HG02588 (cell line): ENCODE data around the gene MMGT1.

Experiments
- ATAC-seq: cut with Tn5 transposase; IDR thresholded peaks from one replicate; pipeline ENCODE4 v1.9.1; 2021; ENCODE audit warnings: mild to moderate bottlenecking, moderate library complexity; ENCODE audit not compliant: unreplicated experiment

MMGT1 gene

DNA sequence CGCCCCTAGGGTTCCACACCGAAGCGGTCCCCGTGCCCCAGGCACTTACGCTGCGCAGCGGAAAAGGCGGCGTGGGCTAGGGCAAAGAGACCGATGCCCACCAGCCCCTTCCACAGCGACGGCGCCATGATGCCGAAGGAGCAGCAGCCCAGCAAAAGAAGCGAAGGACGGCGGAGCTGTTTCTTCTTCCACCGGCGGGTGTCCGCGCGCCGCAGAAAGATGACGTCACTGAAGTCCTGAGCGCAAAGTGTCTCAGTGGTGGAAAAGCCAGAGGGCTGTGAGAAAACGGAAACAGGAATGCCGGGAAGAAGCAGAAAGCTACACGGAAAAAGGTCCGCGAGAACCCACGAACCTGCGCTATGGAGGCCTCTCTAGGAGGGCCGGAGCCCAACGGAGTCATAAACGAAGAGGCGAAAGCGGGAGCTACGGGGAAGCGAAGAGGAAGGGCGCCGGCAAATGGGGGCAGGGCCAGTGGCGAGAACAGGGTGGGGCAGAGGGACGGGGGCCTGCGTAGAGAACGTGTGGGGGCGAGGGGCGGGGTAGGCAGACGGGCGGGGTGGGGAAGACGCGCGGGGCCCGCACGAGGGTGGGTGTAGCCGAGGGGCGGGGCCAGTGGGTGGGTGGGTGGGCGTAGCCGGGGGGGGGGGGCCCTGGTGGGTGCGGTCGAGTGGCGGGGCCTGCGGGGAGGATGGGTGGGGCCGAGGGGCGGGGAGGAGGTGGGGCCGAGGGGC, at the start of gene MMGT1:
Gene MMGT1, minus strand, starts transcription at position 441 of the 731 bp plus-strand sequence. Its CDS starts 313 bp downstream, at position 128.
- peak; percentile 87 for ATAC-seq

DNA sequence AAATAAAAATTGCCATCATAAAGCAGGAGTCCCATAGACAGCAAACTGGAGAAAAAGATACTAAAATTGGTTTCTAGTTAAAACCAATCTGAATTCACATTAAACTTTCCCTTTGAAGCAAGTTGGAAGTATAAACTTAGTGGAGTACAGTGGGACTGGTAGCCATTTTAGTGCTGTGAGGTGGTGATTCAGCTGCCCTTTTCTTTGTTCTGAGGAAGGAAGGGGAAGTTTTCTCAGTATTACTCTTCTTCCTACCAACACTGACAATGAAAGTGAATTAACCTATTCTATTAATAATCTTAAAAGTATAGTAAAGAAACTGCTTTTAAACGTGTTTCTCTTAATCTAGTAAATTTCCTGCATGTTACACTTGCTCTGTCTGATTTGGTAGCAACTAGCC, 48.1 kb upstream of the MMGT1 start:
- no peak for ATAC-seq

DNA sequence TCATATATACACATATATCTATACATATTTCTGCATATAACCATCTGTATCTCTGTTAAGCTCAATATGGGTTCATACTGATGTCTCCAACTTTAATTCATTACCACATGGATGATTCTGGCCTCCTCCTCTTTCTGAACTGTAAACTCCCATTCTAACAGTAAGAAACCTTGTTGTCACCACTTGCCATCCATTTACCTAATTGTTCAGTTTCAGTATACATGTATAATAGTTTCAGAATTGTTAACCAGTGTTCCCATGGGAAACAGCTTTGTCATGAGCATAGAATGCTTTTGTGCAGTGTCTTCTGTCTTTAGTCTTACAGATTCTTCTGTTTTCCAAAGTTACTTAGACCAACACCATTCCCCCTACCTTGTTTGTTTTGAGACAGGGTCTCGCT, 47.4 kb upstream of the MMGT1 start:
- ATAC-seq = peak; percentile 83

DNA sequence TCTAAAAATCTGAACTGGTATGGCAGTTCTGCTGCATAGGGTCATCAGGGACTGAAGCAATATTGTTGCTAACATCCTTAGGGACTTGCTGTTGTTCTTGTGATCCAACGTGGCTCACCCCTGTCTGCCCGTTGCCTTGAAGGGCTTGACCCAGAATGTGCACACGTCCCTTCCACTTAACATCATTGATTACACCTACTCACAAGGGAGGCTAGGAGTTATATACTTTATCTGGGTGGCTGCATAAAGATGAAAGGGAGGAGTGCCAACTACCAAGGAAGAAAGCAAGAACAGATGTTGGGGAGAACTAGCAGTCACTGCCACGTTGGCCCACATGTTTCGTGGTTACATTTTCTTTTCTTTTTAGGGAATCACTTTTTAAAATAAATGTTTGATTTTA, 45.4 kb upstream of the MMGT1 start:
- ATAC-seq = no peak

DNA sequence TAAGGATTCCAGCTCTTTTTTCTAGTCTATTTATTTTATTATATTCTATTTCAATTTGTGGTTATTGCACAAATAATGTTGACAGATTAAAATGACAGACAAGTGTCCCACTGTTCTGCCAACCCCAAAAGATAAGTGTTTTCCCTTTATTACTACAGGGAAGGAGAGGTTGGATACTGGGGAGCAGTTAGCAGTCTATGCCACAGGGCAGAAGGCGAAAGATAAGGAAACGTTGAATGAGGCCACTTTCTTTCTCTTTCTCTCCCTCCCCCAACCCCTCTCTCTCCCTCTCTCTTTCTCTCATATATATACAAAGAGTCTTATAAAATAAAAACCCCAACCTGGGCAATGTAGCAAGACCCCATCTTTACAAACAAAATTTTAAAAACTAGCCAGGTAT, 43.1 kb upstream of the MMGT1 start:
- ATAC-seq = no peak

DNA sequence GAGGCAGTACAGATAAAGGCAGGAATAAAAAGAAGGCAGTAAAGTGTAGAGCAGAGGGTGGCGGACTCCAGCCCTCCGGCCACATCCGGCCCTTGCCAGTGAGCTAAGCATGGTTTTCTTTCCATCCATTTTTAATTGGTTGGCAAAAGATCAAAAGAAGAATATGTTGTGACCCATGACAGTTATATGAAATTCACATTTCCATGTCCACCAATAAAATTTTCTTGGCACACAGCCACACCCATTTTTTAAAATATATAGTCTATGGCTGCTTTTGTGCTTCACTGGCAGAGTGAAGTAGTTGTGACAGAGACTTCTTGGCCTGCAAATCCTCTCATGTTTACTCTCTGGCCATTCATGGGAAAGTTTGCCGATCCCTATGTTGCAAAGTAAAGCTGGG, 41.2 kb upstream of the MMGT1 start:
- ATAC-seq = no peak

DNA sequence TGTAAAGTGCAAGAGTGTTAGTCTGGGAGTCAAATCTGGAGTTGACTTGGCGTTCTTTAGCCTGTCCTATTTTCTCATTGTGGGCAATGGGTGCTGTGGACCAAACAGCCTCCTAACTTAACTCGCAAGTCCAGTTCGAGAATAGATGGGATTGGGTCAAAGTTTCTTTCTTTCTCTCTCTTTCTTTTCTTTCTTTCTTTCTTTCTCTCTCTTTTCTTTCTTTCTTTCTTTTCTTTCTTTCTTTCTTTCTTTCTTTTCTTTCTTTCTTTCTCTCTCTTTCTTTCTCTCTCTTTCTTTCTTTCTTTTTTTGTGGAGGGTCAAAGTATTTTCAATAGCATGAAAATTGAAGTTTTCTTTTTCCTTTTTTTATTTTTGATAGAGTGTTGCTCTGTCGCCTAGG, 14.5 kb upstream of the MMGT1 start:
- no peak for ATAC-seq

DNA sequence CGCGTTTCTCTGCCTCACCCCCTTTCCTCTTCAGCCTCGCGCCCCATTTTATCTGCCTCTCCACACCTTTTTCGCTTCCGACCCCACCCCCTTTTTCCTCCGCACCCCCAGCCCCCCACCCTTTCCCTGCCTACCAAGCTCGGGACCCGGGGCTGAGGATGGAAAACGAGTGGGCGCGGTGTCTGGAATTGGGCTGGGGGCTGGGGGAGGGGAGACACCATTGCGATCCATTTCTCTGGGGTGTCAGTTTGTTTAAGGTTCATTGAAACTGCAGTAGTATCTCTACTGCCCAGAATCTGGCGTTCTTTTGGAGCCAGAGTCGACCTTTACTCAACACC, 12.2 kb upstream of the MMGT1 start:
- no peak for ATAC-seq

DNA sequence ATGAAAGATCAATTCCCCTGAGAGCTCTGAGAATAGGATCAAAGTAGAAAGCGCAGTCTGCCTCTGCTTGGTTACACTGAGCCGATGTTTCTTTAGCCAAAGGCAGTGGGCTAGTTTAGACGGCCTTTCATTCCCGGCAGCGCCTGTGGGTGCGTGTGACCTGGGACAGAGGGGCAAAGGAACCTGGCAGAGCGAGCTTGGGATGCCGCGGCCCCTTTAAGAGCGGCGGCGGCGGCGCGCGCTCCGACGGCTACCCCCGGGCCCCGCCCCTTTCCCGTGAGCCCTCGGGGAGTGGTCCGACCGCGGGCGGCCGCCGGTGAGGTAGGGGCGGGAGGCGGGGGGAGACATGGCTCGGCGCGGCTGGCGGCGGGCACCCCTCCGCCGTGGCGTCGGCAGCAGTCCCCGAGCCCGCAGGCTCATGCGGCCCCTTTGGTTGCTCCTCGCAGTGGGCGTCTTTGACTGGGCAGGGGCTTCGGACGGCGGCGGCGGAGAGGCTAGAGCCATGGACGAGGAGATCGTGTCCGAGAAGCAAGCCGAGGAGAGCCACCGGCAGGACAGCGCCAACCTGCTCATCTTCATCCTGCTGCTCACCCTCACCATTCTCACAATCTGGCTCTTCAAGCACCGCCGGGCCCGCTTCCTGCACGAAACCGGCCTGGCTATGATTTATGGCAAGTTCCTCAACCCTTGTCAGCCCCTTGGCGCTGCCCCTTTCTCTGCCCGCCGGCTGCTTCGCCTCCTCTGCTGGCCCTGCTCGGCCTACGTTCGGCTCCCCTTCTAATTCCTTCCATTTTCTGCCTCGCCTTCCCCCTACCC, 11.6 kb upstream of the MMGT1 start, which contains the start of gene SLC9A6:
Gene SLC9A6, plus strand, starts transcription at position 279 of the 816 bp plus-strand sequence. Its CDS starts 224 bp downstream, at position 503.
- ATAC-seq = peak; percentile 97

DNA sequence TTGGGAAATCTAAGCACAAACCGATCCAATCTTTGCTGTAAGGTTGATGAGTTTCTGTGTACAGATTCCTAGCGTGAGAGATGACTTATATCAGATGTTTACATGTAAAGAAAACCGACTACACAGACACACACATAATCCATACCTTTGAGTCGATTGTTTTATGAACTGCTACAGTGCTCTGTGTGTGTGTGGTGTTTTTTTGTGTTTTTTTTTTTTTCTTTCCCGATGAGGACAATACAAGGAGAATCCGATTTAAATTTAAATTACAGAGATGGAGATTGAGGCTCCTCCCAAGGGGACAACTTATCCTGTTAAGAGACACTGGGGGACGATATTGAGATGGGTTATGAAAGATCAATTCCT, 11.0 kb upstream of the MMGT1 start:
- no peak for ATAC-seq

DNA sequence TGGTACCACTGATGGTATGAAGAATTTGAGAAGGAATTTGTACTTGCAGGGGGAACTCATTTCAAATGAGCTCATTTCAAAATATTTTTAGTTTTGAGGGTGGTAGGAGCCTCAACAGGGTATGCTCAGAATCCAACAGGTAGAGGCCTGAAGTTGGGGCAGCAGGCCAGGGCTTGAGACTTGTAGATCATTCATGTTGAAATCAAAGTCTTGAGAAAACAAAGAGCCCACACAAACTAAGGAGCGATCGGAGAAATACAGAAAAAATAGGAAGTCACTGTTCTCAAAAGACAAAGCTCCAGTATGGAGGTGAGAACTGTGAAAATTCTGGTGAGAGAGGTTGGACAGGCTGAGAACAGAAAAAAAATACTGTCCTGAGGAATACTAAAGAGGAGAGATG, 10.5 kb upstream of the MMGT1 start:
- ATAC-seq = no peak

DNA sequence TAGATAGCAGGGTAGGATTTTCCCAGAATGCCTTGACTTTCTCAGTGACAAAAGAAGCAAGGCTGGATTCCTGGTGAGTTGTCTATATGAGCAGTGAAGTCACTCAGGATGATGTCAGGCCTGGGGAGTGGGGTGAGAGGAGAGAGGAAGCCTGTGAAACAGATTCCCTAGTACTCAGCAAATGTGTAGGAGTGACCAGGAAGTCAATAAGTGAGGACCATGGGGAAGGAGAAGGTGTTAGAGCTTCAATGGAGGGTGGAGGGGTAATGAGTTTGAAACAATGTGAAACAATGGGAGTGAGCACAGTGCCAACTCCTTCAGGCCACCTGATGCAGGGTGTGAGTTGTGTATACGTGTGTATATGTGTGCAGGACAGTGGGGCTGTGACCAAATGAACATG, 9.1 kb upstream of the MMGT1 start:
- no peak for ATAC-seq

DNA sequence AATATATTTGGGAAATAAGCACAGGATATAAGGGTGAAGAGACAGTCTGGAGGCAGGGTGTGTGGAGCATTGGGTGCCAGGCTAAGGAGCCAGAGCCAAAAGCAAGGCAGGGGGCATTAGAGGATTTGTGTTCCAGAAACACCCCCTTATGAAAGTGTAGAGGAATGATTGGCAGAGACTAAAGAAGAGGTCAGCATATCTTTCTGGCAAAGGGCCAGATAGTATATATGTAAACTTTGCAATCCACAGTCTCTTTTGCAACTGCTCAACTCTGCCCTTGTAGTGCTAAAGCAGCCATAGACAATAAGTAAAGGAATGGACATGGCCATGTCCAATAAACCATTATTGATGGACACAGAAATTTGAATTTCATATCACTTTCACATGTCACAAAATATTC, 7.9 kb upstream of the MMGT1 start:
- ATAC-seq = no peak

DNA sequence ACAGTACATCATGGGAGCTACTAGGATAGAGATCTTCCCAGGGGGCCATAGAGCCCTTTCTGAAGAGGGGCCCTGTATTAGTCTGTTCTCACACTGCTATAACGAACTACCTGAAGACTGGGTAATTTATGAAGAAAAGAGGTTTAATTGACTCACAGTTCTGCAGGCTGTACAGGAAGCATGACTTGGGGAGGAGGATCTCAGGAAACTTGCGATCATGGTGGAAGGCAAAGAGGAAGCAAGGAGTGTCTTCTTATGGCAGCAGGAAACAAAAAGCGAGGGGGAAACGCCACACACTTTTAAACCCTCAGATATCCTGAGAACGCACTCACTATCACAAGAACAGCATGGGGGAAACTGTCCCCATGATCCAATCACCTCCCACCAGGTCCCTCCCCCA, 7.2 kb upstream of the MMGT1 start:
- no peak for ATAC-seq

DNA sequence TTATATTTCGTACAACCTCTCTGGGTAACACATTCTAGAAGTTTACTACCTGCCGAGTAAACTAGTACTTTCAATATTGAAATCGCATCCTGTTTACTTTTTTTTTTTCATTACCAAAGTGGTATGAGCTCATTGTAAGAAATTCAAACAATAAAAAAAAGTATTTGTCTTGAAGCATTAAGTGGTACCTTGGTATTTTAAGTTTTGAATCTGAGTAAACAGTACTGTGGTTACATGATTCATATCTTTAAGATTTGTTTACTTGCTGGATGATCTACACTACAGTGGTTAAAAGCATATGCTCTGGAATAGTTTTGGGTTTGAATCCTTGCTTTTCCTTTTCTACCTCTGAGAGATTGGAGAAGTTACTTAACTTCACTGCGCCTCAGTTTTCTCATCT, 3.8 kb upstream of the MMGT1 start:
- ATAC-seq = no peak

DNA sequence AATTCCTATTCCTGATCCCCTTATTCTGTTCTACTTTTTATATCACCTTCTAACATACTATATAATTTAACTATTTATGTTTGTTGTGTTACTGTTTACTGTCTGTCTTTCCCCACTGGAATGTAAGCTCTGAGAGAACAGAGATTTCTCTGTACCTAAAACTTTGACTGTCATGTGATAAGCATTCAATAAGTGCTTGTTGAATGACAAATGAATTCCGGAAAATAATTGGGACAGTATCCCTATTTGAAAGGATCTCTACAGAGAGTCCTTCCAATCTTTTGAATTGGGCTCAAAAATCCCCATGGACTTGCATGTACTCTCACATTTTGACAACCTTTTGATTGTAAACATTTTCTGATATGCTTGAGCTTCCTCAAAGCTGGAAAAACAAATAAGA, 1.6 kb upstream of the MMGT1 start:
- no peak for ATAC-seq

DNA sequence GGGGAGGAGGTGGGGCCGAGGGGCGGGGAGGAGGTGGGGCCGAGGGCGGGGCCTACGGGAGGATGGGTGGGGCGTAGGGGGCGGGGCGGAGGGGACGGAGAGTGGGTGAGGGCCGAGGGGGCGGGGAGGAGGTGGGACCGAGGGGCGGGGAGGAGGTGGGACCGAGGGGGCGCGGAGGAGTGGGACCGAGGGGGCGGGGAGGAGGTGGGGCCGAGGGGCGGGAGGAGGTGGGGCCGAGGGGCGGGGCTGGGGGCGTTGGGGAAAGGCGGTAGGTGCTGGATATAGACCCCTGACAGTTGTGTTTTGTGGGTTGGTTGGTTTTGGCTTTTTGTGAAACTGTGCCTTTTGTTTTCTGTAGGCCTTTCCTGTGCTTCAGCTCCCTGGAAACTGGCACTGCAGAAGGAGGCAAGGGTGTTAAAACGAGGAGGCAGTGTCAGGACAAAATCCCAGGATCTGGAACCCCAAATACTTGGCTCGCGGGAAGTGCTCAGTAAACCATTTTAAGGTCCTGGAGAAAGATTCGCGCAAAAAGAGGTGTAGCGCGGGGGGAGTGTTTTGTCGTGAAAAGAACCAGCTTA, 580 bp upstream of the MMGT1 start:
- ATAC-seq = no peak

DNA sequence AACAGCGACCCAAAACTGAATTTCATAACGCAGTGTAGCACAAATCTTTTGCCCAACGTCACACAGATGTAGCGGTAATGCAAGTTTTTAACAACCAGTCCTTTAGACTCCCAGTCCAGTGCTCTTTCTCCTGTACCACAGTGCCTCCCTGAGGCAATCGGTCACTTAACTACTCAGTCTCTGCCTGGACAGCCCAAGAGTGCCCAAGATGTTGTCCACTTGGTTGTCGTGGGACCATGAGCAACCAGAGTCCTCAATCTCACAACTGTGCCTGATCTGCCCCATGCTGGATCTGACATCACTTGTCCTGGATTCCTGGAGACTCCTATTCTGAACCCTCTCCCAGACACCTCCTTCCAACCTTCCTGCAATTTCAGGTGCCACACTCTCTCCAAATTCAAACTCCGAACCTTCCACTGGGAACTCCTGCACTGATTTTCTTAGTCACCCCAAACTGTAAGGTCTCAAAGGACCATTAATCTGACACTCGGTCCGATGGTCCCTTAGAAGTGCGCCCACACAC, 702 bp downstream of the MMGT1 start:
- peak; percentile 21 for ATAC-seq

DNA sequence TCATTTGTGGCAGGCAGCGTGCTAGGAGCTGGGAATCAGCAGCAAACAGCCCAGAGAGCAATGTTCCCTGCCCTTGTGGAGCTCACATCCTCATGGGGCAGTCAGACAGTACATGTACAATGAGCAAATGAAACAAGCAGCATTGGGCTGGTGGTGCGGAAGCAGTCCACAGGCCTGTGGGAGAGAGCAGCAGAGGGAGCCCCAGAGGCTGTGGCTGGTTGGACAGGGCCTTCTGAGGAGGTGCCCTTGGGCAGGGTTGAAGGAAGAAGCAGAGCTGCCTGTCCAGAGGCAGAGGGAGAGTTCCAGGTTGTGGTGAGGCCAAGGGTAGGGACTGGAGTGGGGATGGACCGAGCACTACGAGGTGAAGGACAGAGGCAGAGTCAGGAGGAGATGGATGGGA, 22.5 kb downstream of the MMGT1 start:
- no peak for ATAC-seq

DNA sequence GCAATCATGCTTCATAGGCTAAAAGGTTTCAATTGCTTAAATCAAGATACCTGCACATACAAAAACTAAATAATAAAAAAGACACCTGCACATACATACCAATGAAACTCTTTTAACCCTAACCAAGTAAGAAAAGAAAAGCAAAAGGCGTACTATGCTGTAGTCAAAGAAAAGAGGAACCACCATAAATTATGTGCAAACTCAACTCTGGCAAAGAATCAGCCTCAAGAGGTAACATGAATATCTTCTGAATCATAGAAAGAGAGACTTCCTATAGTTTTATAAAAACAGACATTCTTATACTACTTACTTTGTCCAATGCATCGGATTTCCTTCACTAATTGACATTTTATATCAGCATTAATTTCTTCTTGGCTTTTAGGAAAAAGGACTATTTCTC, 29.3 kb downstream of the MMGT1 start:
- no peak for ATAC-seq

DNA sequence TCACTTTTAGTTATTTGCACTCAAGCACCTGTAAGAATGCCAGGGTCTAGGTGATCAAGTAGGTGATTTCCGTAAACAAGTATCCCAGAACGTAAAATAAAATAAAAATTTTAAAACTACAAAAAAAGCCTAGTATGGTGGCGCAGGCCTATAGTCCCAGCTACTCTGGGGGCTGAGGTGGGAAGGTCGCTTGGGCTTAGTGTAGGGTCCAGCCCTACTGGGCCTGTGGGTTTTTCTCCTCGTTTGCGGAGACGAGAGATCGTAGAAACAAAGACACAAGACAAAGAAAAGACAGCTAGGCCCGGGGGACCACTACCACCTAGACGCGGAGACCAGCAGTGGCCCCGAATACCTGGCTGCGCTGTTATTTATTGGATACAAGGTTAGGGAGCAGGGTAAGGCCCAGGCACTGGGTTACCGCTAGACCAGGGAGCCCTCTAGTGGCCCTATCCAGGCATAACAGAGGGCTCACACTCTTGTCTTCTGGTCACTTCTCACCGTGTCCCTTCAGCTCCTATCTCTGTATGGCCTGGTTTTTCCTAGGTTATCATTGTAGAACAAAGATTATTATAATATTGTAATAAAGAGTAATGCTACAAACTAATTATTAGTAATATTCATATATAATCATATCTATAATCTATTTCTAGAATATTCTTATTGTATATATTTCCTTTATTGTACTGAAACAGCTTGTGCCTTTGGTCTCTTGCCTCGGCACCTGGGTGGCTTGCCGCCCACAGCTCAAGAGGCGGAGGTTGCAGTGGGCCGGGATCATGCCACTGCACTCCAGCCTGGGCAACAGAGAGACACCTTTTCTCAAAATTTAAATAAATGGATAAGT, 41.9 kb downstream of the MMGT1 start:
- no peak for ATAC-seq
